GM19328 (cell line): ENCODE measurements around the gene SHMT1.
"Not testable (repeated sequence)": the region's sequence is repeated elsewhere in the genome, so short reads cannot be mapped to it uniquely, and the experiment has no call there.

ENCODE experiments used
- ATAC-seq: cut with Tn5 transposase; IDR thresholded peaks from one replicate; pipeline ENCODE4 v1.9.1; 2021; ENCODE audit warnings: mild to moderate bottlenecking, moderate library complexity; ENCODE audit not compliant: unreplicated experiment

The SHMT1 gene

DNA sequence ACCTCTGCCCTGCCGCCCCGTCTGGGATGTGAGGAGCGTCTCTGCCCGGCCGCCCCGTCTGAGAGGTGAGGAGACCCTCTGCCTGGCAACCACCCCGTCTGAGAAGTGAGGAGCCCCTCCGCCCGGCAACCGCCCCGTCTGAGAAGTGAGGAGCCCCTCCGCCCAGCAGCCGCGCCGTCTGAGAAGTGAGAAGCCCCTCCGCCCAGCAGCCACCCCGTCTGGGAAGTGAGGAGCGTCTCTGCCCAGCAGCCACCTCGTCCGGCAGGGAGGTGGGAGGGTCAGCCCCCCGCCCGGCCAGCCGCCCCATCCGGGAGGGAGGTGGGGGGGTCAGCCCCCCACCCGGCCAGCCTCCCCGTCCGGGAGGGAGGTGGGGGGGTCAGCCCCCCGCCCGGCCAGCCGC lies 65.3 kb downstream of the SHMT1 start:
- ATAC-seq = not testable (repeated sequence)

DNA sequence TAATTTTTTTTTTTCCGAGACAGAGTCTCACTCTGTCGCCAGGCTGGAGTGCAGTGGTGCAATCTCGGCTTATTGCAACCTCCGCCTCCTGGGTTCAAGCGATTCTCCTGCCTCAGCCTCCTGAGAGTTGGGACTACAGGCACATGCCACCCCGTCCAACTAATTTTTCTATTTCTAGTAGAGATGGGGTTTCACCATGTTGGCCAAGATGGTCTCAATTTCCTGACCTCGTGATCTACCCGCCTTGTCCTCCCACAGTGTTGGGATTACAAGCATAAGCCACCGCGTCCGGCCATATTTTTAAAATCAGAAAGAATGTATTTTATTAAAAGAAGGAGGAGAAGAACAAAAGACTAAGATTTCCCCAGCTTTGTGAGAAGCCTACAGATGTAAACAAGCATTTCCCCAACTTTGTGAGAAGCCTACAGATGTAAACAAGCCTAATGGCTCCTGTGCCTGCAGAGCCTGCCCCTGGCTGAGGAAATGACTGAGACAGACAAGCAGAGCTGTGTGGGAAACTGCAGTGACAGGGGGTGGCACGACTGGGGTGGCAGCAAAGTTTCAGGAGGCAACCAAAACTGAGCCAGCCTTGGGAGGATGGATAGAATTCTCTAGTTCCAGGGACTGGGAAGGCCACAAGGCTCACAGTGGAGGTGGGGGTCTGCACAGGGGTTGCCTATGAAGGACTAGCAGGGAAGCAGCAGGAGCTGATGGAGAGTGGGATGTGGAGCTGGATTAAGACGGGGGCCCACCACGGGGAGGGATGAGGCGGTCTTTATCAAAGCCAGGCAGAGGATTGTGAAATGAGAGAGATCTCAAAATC lies 71.4 kb downstream of the SHMT1 start:
- ATAC-seq = no peak

DNA sequence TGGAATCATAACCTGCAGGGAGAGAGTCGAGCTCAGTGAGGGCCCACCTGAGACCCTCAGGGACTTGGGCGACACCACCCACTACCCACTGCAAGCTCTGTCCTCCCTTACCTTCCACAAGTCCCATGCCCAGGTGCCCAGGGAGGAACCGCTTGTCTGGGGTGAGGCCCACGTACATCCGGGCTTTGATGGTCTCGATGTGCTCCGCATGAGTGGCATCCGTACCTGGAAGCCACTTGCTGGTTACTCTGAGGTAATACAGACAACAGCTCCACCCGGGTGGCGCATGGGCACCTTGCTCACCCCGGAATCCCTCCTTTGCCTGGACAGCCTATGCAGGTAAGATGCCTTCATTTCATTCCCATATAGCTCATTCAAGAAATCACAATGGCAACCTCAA lies 78.1 kb downstream of the SHMT1 start:
- no peak for ATAC-seq

DNA sequence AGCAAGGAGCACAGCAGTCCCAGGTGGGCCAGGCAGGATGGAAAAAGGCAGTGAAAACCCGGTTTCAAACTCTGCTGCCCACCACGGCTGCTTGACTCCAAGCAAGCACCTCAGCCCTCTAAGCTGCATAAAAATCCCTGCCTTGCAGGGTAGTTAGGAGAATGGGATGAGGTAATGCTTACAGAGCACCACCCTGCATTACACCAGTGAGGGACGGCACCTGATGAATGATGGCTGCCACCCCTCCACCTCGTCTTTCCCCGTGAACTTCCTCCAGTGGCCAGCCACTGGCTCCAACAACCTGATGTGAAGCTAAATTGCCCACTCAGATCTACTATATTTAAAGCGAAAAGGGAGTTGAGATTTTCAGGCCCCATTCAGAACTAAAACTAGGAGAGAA lies 81.6 kb downstream of the SHMT1 start:
- no peak for ATAC-seq

DNA sequence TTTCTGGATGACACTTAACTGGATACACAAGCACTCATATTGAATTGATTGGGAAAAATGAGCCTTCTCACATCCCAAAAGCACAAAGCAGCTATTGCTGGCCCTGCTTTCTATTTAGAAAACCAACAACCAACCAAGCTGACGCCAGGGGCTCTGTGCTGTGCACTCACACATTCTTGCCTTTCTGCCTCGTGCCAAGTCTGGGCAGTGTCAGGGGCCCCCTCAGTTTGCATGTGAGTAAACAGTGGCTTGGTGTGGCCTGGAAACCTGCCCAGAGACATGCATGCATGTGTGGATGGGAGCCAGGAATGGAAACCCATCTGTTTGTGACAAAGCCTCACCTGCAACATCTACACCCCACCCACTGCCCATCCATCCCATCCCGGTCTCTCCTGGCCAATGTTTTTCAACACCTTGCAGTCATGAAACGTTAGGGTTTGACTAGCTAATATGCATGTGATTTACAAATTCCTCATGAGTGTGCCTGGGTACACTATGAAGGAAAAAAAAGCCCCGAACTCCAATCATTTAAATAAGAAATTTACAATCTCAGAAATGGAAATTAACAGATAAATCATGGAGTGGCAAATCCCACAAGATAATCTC lies 82.5 kb downstream of the SHMT1 start:
- ATAC-seq = no peak

DNA sequence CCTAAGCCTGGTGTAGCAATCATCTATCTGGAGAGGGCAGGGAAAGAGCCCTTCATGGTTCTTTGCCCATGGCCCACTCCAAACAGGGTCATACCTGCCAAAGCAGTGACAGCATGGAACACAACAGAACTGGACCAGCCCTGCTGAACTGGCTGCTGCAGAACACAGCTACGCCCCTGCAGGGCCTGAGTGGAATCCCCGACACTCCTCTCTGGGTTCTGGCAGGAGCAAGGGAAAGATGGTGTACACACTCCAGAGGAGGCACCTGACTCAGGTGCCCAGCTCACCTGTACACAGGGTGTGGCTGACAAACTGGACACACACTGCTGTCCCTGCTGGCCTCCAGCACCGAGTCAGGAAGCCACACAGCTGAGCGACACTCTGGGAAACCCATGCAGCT lies 83.1 kb downstream of the SHMT1 start:
- ATAC-seq = no peak

DNA sequence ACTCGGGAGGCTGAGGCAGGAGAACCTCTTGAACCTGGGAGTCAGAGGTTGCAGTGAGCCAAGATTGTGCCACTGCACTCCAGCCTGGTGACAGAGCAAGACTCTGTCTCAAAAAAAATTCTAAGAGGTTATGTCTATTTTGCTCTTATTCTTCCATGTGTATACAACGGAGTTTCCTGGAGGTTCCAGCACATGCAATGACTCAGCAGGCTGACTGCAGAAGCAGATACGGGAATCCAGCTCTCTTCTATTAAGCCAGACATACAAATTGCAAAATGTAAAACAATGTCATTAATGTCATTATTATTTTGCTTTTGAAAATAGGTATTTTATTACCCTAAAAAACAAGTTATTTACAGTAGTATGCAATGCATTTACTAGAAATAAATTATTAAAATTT lies 84.5 kb downstream of the SHMT1 start:
- ATAC-seq = no peak
